Pancreas (tissue), 10 donors: ENCODE results near the gene PIGW. TPM values are rescaled to one million over a fixed set of nuclear protein-coding genes. Genes with fewer than 3 reads are reported as not detected.

Experiments used
- ATAC-seq, 4 donors: fragments of 200-7000 bp; cut with Tn5 transposase; one replicate each; pipeline versions ENCODE4 v1.8.0 to v1.9.1; 2020; ENCODE audit warnings: mild to moderate bottlenecking in 4 of 4, moderate library complexity in 4 of 4
- DNase-seq, 6 donors: peaks; one replicate each; pipeline ENCODE4 v3.0.0-alpha.2; 2020
- FAIRE-seq: peaks from 2 replicates; lab custom pipeline; 2012; peaks lifted over from hg19 to GRCh38; lab: Jason Lieb, UNC
- H3K27ac ChIP-seq, 4 donors: fragments of 200-600 bp; sonication (generic); 1 replicate in 3 of 4; 2 replicates in 1 of 4; pipeline versions ENCODE4 v1.5.0 to v1.8.0; 2020
- H3K27me3 ChIP-seq, 4 donors: fragments of 200-600 bp; one replicate each; pipeline ENCODE4 v1.8.0; 2021
- H3K36me3 ChIP-seq, 3 donors: fragments of 200-600 bp; sonication (generic) in 1 of 3; one replicate each; pipeline versions ENCODE4 v1.5.0 to v1.8.0; 2020 to 2021
- H3K4me1 ChIP-seq, 3 donors: fragments of 200-600 bp; one replicate each; pipeline ENCODE4 v1.8.0; 2021
- H3K4me3 ChIP-seq, 4 donors: fragments of 200-600 bp; sonication (generic) in 2 of 4; one replicate each; pipeline versions ENCODE4 v1.5.0 to v1.8.0; 2020 to 2021
- H3K9me3 ChIP-seq, 4 donors: fragments of 200-600 bp; one replicate each; pipeline ENCODE4 v1.8.0; 2021
- CTCF ChIP-seq, 4 donors: fragments of 200-600 bp; sonication (generic) in 3 of 4; IDR thresholded peaks; one replicate each; pipeline versions ENCODE4 v1.5.0 to v1.8.0; 2021; ENCODE audit warnings: antibody characterized with exemption in 4 of 4
- WGBS, 2 donors: extraction: QIAGEN DNeasy Blood & Tissue Kit; methylation state at CpG; one replicate each; pipeline ENCODE4 v1.1.7; 2013; 5-methylcytosine and 5-hydroxymethylcytosine counted together
- intact Hi-C, 3 donors: fragments of 100-400 bp; cut with DNase I; formaldehyde crosslinking; loops; one replicate each; pipeline versions ENCODE4 v1.11.1 to v1.14.2; 2022
- polyA plus RNA-seq, 2 donors: library from polyadenylated mRNA; stranded (reverse); fragments of 200-250 nt; gene quantifications; one replicate each; pipeline ENCODE4 v1.2.3, GENCODE V29; 2013
- total RNA-seq, 6 donors: library from RNA; stranded (reverse); fragmentation: NEBNext Ultra II Directional in 4 of 6; extraction: Animal tissue kit (Norgen Biotek cat#: 25700) in 4 of 6; gene quantifications; one replicate each; pipeline versions ENCODE4 v1.2.1 to v1.2.4, GENCODE V29; 2021 to 2023
- donor health status: healthy with polysubstance abuse.
- donor health status: DM: no; HTN: no; CAD: no; lungs with moderate emphysema.
- donor health status: DM: no; HTN: no; CAD: no.
- donor health status: control.
- donor health status: control.
- donor health status: Bipolar disorder and iron deficiency.
- donor health status: DM: yes; HTN: yes; CAD: no.
- donor health status: DM: no; HTN: no; CAD: no.
- donor health status: DM: no; HTN: no; CAD: no.
- donor health status: DM: yes; HTN: yes; CAD: no.

PIGW gene
- total and polyA plus RNA-seq, 8 donors = 1.1 to 3.9 (median 2.9) TPM

GRCh38 chr17:36503456-36504155 lies 31.2 kb upstream of the PIGW start:
- intact Hi-C loops = loop anchor here in 1 of 3 donors (5.0 kb wide), 1 partner anchor 554 kb away; no protein-coding TSS in a partner anchor
- ATAC-seq (no peak), DNase-seq (peak in 1 of 6 donors; percentile 25), FAIRE-seq (no peak)
- H3K4me1 ChIP-seq = no peaks in the 10 kb centered on the region
- no peak overlapping the region for H3K27ac ChIP-seq
- H3K27me3 ChIP-seq = no peaks in the 10 kb centered on the region
- no peaks in the 10 kb centered on the region for H3K9me3 ChIP-seq
- WGBS, 2 donors = 89 to 93% methylated on average over 7 of the region's 7 CpGs
- H3K4me3 ChIP-seq = no peak overlapping the region
- TF ChIP-seq CTCF (IDR thresholded peaks at IDR 0.05) = no peak
- peaks cover 0 to 13% (median 3%) of the 10 kb centered on the region in 3 donors for H3K36me3 ChIP-seq

GRCh38 chr17:36504156-36504545 lies 30.6 kb upstream of the PIGW start:
- Histone ChIP-seq H3K36me3 (peaks cover 0 to 9% (median 3%) of the 10 kb centered on the region in 3 donors), H3K4me3 (no peak overlapping the region), H3K9me3 (no peaks in the 10 kb centered on the region), H3K4me1 (no peaks in the 10 kb centered on the region), H3K27me3 (no peaks in the 10 kb centered on the region), H3K27ac (no peak overlapping the region)
- DNase-seq (no peak), ATAC-seq (no peak), FAIRE-seq (no peak)
- no peak for TF ChIP-seq CTCF (IDR thresholded peaks at IDR 0.05)
- WGBS, 2 donors = 96% methylated on average over 5 of the region's 5 CpGs
- intact Hi-C loops = loop anchor here in 1 of 3 donors (5.0 kb wide), 1 partner anchor 553 kb away; no protein-coding TSS in a partner anchor

- Histone ChIP-seq H3K27ac (no peak overlapping the region), H3K36me3 (peaks cover 0 to 9% (median 3%) of the 10 kb centered on the region in 3 donors), H3K4me3 (no peak overlapping the region), H3K27me3 (no peaks in the 10 kb centered on the region), H3K4me1 (no peaks in the 10 kb centered on the region), H3K9me3 (no peaks in the 10 kb centered on the region)
- no peak for ATAC-seq
- 94 to 96% methylated on average over 8 of the region's 8 CpGs for WGBS, 2 donors
- DNase-seq = no peak
- FAIRE-seq = no peak
- TF ChIP-seq CTCF (IDR thresholded peaks at IDR 0.05) = no peak
- intact Hi-C loops = no loop called here
Observed at GRCh38 chr17:36505171-36505570, 29.6 kb upstream of the PIGW start.

GRCh38 chr17:36506249-36506826 lies 28.4 kb upstream of the PIGW start:
- WGBS, 2 donors = 86 to 89% methylated on average over 6 of the region's 6 CpGs
- no peak for FAIRE-seq
- H3K4me3 ChIP-seq = no peak overlapping the region
- no peaks in the 10 kb centered on the region for H3K9me3 ChIP-seq
- no peak for ATAC-seq
- TF ChIP-seq CTCF (IDR thresholded peaks at IDR 0.05) = no peak
- H3K4me1 ChIP-seq = no peaks in the 10 kb centered on the region
- no peaks in the 10 kb centered on the region for H3K27me3 ChIP-seq
- no peak overlapping the region for H3K27ac ChIP-seq
- intact Hi-C loops = no loop called here
- peaks cover 0 to 9% (median 3%) of the 10 kb centered on the region in 3 donors for H3K36me3 ChIP-seq
- DNase-seq = no peak

- H3K9me3 ChIP-seq = no peaks in the 10 kb centered on the region
- H3K27me3 ChIP-seq = no peaks in the 10 kb centered on the region
- ATAC-seq (no peak), FAIRE-seq (no peak), DNase-seq (no peak)
- no peak overlapping the region for H3K4me3 ChIP-seq
- no peaks in the 10 kb centered on the region for H3K4me1 ChIP-seq
- intact Hi-C loops = no loop called here
- H3K36me3 ChIP-seq = peaks cover 0 to 9% (median 3%) of the 10 kb centered on the region in 3 donors
- H3K27ac ChIP-seq = no peak overlapping the region
- WGBS, 2 donors = 84 to 92% methylated on average over 11 of the region's 11 CpGs
- TF ChIP-seq CTCF (IDR thresholded peaks at IDR 0.05) = no peak
Observed at GRCh38 chr17:36506831-36507230, 28.0 kb upstream of the PIGW start.
